ENCODE results near the gene LRRC53.

GRCh38 chr1:74429580-74429979 is 82.8 kb downstream of the LRRC53 start:
- no peak for TF ChIP-seq CTCF (IDR thresholded peaks at IDR 0.05)
- no peak for TF ChIP-seq POLR2AphosphoS5 (IDR thresholded peaks at IDR 0.05)
- TF ChIP-seq POLR2A (IDR thresholded peaks at IDR 0.05), result no peak
